Activated CD8-positive, alpha-beta T cell treated with anti-CD3 and anti-CD28 coated beads for 36 hours (primary cell): ENCODE results near the gene ZNF853. TPM values are rescaled to one million over a fixed set of nuclear protein-coding genes. Genes with fewer than 3 reads are reported as not detected.

ENCODE experiments used
- ATAC-seq: fragments of 200-7000 bp; cut with Tn5 transposase; one replicate; pipeline ENCODE4 v1.10.0; 2021; ENCODE audit warnings: mild to moderate bottlenecking, moderate library complexity
- CTCF ChIA-PET: fragments of 350-600 bp; sonication (Branson Sonifier 250); formaldehyde crosslinking; loops from one replicate; lab custom pipeline; 2021; ENCODE audit warnings: antibody characterized with exemption; lab: Charles Lee
- POLR2A ChIA-PET: fragments of 350-600 bp; sonication (Branson Sonifier 250); formaldehyde crosslinking; loops from one replicate; lab custom pipeline; 2021; ENCODE audit warnings: antibody characterized with exemption; lab: Charles Lee
- DNase-seq: peaks from one replicate; pipeline ENCODE4 v3.0.0-alpha.2; 2020
- H3K27ac Mint-ChIP-seq: one replicate; pipeline ENCODE4 v1.8.0; 2021; ENCODE audit warnings: mild to moderate bottlenecking, mixed read lengths
- H3K27me3 Mint-ChIP-seq: one replicate; pipeline ENCODE4 v1.8.0; 2021; ENCODE audit warnings: mixed read lengths
- H3K36me3 Mint-ChIP-seq: one replicate; pipeline ENCODE4 v1.8.0; 2021; ENCODE audit warnings: low read depth, mixed read lengths
- H3K4me1 Mint-ChIP-seq: one replicate; pipeline ENCODE4 v1.8.0; 2021; ENCODE audit warnings: low read depth, mixed read lengths
- H3K4me3 Mint-ChIP-seq: one replicate; pipeline ENCODE4 v1.8.0; 2021; ENCODE audit warnings: mild to moderate bottlenecking, moderate library complexity, mixed read lengths
- H3K9me3 Mint-ChIP-seq: one replicate; pipeline ENCODE4 v1.8.0; 2021; ENCODE audit warnings: mixed read lengths
- intact Hi-C: fragments of 100-400 bp; cut with micrococcal nuclease; formaldehyde crosslinking; loops from one replicate; pipeline ENCODE4 v1.10.0; 2022
- total RNA-seq, 2 experiments: library from RNA; stranded (reverse); gene quantifications; one replicate each; pipeline ENCODE4 v1.2.3, GENCODE V29; 2021
- TF ChIP-seq, protein P1 (sequence below): fragments of 200-600 bp; IDR thresholded peaks from one replicate; pipeline ENCODE4 v1.8.0; 2022; ENCODE audit warnings: antibody characterized with exemption, mild to moderate bottlenecking

Gene ZNF853
- total RNA-seq, 2 experiments from 2014 or later = 1.3 to 1.8 TPM

DNA sequence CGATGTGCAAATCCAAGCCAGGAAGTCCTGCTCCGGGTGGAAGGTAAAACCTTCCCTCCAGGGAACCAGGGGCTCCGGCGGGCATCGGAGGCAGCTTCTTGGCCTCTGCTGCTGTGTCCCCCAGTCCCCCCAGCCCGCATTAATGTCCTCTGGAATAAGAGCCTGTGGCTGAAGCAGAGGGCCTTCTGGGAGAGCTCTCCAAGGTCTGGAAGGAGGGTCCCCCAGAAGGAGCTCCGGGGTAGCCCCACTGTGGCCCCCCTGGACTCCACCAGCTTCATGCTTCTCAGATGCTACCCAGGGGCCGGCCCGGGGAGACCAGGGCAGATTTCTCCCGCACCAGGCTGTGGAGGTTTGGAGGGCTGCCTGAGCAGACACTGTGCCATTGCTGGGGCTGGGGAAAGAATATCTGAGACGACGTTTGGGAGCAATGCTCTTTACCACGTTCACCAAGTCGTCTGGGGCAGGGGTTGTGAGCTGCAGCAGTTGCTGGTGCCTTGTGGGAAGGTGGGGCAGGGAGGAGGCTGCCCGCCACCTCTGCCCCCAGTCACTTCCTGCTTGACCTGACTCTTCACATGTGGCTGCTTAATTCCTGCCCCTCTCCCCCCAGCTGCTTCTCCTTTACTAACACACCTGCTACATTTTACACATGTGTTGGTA, 8.3 kb downstream of the ZNF853 start:
- Mint-ChIP-seq H3K4me1 (peaks cover 39% of the 10 kb centered on the region), H3K36me3 (peaks cover 12% of the 10 kb centered on the region), H3K27ac (peak overlapping the region; percentile 86), H3K9me3 (no peaks in the 10 kb centered on the region), H3K27me3 (no peaks in the 10 kb centered on the region), H3K4me3 (peak overlapping the region; percentile 53)
- POLR2A ChIA-PET = interaction anchor here (0.7 to 1.2 kb wide), 2 partner anchors 34 to 167 kb away, joined by 4 to 5 read pairs; partner anchors contain the start of gene INTS15
- CTCF ChIA-PET = interaction anchor here (0.9 kb wide), 1 partner anchor 33 kb away, joined by 3 read pairs; no protein-coding TSS in a partner anchor
- ATAC-seq (peak; percentile 70), DNase-seq (peak; percentile 45)
- intact Hi-C loops = no loop called here
- TF ChIP-seq, protein P1, sequence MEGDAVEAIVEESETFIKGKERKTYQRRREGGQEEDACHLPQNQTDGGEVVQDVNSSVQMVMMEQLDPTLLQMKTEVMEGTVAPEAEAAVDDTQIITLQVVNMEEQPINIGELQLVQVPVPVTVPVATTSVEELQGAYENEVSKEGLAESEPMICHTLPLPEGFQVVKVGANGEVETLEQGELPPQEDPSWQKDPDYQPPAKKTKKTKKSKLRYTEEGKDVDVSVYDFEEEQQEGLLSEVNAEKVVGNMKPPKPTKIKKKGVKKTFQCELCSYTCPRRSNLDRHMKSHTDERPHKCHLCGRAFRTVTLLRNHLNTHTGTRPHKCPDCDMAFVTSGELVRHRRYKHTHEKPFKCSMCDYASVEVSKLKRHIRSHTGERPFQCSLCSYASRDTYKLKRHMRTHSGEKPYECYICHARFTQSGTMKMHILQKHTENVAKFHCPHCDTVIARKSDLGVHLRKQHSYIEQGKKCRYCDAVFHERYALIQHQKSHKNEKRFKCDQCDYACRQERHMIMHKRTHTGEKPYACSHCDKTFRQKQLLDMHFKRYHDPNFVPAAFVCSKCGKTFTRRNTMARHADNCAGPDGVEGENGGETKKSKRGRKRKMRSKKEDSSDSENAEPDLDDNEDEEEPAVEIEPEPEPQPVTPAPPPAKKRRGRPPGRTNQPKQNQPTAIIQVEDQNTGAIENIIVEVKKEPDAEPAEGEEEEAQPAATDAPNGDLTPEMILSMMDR = no peak

DNA sequence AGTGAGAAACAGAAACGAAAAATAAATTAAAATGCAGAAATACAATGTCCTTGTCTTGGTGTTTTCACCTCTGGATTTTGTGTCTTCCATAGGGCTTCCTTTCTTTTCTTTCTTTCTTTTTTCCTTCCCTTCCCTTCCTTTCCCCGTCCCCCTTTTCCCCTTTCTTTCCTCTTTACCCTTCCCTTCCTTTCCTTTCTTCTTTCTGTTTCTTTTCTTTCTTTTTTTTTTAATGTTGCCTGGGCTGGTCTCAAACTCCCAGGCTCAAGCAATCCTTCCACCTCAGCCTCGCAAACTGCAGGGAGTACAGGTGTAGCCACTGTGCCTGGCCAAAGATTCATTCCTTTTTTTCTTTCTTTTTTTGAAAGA, 8.8 kb downstream of the ZNF853 start:
- TF ChIP-seq, protein P1 = no peak
- peak overlapping the region; percentile 86 for H3K27ac Mint-ChIP-seq
- ChIA-PET POLR2A (interaction anchor here (0.7 to 1.2 kb wide), 2 partner anchors 35 to 167 kb away, joined by 4 to 5 read pairs; partner anchors contain the start of gene INTS15), CTCF (no interaction called here)
- ATAC-seq = no peak
- H3K4me3 Mint-ChIP-seq = peak overlapping the region; percentile 53
- H3K9me3 Mint-ChIP-seq = no peaks in the 10 kb centered on the region
- H3K36me3 Mint-ChIP-seq = peaks cover 12% of the 10 kb centered on the region
- intact Hi-C loops = no loop called here
- peaks cover 39% of the 10 kb centered on the region for H3K4me1 Mint-ChIP-seq
- DNase-seq = no peak
- H3K27me3 Mint-ChIP-seq = no peaks in the 10 kb centered on the region

DNA sequence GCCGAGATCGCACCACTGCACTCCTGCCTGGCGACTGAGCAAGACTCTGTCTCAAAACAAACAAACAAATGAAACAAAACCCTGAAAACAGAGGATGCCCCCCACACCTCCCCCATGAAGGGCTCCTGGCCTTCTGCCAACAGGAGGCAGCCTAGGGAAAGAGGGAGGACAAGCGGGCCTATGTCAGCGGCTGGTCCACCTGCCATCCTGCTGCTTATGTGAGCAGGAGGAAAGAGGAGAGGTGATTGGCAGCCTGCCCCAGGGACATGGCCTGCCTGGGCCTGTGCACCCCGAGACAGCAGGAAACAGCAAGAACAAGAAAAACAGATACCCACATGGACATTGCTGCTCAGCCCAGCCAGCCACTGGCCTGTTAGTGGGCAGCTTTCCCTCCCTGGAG, 12.6 kb downstream of the ZNF853 start:
- no peak overlapping the region for H3K4me3 Mint-ChIP-seq
- H3K27me3 Mint-ChIP-seq = no peaks in the 10 kb centered on the region
- CTCF ChIA-PET = interaction anchor here (0.7 kb wide), 1 partner anchor 10 kb away, joined by 3 read pairs; no protein-coding TSS in a partner anchor
- H3K36me3 Mint-ChIP-seq = peaks cover 3% of the 10 kb centered on the region
- POLR2A ChIA-PET = no interaction called here
- no peak for ATAC-seq
- H3K27ac Mint-ChIP-seq = no peak overlapping the region
- peaks cover 14% of the 10 kb centered on the region for H3K4me1 Mint-ChIP-seq
- no peaks in the 10 kb centered on the region for H3K9me3 Mint-ChIP-seq
- intact Hi-C loops = no loop called here
- TF ChIP-seq, protein P1 = no peak
- DNase-seq = no peak

DNA sequence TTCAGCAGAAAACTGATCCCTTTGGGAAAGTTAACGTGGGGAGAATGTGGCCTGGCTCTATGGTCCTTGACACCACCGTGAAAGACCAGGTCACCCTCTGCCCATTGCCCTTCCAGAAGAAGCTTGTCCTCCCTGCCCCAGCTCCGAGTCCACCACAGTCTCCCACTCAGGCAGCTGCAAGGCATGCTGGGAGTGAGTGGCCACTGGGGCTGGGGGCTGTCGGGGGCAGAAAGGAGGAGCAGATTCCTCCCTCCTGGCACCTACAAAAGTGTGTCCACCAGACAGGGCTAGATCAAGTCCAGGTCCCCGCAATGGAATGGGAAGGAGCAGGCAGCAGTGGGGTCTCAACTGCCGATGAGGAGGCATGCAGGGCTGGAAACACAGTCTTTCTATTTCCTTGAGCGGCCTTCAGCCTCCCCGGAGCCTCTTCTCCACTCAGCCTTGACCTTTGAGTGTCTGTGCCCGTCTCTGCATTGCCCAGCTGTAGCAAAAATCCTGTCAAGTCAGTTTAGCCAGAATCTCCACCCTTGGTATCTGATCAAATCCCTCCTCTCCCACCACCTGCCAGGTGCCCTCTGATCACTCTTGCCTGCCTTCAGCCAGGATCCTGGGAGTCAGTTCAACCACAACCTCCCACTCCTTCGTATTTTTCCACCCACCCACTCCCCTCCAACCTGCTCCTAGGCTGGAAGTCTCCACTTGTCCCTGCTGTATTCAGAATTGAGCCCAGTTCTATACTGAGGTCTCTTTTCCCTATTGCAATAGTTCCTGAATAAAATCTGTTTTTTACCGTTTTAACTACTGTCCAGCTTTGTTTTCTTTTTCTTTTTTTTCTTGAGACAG, 14.8 kb downstream of the ZNF853 start:
- DNase-seq (no peak), ATAC-seq (no peak)
- POLR2A ChIA-PET = no interaction called here
- CTCF ChIA-PET = interaction anchor here (1.0 kb wide), 1 partner anchor 40 kb away, joined by 3 read pairs; the partner anchor contains the start of gene INTS15
- Mint-ChIP-seq H3K27me3 (no peaks in the 10 kb centered on the region), H3K4me3 (no peak overlapping the region), H3K4me1 (no peaks in the 10 kb centered on the region), H3K27ac (no peak overlapping the region), H3K9me3 (peaks cover 2% of the 10 kb centered on the region), H3K36me3 (no peaks in the 10 kb centered on the region)
- TF ChIP-seq, protein P1 = no peak
- intact Hi-C loops = no loop called here
